ENCODE data around the gene FBLN5.

DNA sequence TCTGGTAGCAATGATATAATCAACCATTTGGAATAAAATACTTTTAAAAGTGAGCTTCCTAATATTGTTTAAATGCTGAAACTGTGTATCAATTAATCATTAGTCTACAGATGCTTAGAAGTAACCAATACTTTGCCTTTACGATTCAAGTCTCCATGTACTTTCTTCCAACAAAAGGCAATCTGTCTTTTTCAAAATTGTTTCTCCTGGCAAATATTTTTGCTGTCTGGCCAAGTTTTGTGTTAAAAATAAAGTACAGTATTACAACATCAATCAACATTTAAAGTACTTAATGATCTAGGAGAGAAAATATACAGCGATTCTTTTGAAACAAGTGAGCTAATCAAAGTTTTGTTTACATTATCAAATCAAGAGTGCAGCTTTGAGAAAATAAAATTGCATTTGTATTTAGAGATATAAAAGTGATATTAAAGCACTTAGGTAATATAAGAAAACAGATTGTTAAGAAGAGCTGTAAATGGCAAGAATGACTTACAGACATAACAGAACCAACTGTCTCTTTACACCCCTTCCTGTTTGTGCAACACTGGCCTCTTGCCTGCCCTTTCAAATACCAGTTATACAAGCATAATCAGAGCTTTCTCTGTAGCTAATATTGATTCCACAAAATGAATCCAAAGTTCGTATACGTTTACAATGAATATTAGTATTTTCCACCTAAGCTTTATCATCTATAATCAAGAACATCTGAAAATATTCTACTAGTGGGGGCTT is 38.2 kb upstream of the FBLN5 start:
- TF ChIP-seq RAD21 (CRISPR knock-in tag; conservative IDR thresholded peaks at IDR 0.05 in 1 of 2, IDR thresholded peaks at IDR 0.05 in 1 of 2) = no peak
- TF ChIP-seq DMBX1 (CRISPR knock-in tag; IDR thresholded peaks at IDR 0.05; ENCODE audit: borderline replicate concordance) = no peak
- no peak for TF ChIP-seq CEBPB (tag; IDR thresholded peaks at IDR 0.05)
- TF ChIP-seq KDM1A (IDR thresholded peaks at IDR 0.05) = no peak
- TF ChIP-seq SP2 (IDR thresholded peaks at IDR 0.05; ENCODE audit: extremely low read depth, low read depth, low read length, poor library complexity, severe bottlenecking) = no peak
- TF ChIP-seq NFRKB (IDR thresholded peaks at IDR 0.05; ENCODE audit: low read depth) = no peak
- TF ChIP-seq YY1 (IDR thresholded peaks at IDR 0.05; ENCODE audit: borderline replicate concordance in 1 of 3, control insufficient read depth in 1 of 3, extremely low read depth in 1 of 3, insufficient read depth in 3 of 3, insufficient read length in 1 of 3, insufficient replicate concordance in 2 of 3, low read depth in 1 of 3, low read length in 2 of 3) = no peak
- no peak for TF ChIP-seq FOXK1 (CRISPR knock-in tag; IDR thresholded peaks at IDR 0.05; ENCODE audit: borderline replicate concordance)

All from K562 (cell line).